GM12873 (cell line): ENCODE results near the gene KLHDC7A.

Experiments
- TF ChIP-seq, protein P1 (sequence below): IDR thresholded peaks from 2 replicates; pipeline ENCODE4 v1.5.1; 2012; ENCODE audit warnings: low read depth, mild to moderate bottlenecking, moderate library complexity, low read length, control low read depth; ENCODE audit not compliant: insufficient read depth; ENCODE audit errors: missing control alignments

The KLHDC7A gene

DNA sequence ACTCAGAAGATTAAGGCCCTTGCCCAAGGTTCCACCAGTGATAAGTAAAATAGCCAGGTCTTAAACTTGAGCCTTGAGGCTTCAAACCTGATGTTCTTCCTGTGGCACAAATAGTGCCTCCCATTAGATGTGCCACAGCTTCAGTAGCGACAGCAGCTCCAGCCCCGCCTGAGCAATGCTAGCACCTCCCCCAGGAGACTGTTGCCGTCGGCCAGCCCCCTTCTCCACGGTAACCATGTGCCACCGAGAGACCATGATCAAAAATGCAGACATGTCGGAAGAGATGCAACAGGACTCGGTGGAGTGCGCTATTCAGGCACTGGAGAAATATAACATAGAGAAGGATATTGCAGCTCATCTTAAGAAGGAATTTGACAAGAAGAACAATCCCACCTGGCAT is 32.2 kb downstream of the KLHDC7A start:
- TF ChIP-seq, protein P1, sequence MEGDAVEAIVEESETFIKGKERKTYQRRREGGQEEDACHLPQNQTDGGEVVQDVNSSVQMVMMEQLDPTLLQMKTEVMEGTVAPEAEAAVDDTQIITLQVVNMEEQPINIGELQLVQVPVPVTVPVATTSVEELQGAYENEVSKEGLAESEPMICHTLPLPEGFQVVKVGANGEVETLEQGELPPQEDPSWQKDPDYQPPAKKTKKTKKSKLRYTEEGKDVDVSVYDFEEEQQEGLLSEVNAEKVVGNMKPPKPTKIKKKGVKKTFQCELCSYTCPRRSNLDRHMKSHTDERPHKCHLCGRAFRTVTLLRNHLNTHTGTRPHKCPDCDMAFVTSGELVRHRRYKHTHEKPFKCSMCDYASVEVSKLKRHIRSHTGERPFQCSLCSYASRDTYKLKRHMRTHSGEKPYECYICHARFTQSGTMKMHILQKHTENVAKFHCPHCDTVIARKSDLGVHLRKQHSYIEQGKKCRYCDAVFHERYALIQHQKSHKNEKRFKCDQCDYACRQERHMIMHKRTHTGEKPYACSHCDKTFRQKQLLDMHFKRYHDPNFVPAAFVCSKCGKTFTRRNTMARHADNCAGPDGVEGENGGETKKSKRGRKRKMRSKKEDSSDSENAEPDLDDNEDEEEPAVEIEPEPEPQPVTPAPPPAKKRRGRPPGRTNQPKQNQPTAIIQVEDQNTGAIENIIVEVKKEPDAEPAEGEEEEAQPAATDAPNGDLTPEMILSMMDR, result no peak

DNA sequence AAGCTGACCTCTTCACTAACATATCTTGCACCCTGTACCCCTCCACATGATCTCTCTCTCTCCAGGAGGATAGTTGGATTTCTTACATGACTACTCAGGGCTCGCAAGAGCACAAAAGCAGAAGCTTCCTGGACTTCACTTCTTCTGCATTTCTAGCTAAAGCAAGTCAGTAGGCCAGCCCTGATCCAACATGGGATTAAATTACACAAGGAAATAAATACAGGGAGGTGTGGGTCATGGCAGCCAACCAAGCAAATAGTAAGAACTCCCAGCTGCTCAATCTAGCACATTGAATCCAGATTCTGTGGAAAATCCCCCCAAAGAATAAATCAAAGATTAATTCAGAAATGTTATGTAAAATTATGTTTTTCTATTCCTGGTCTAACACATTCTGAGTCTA is 33.3 kb downstream of the KLHDC7A start:
- TF ChIP-seq, protein P1, result no peak

GRCh38 chr1:18515120-18515667 is 34.5 kb downstream of the KLHDC7A start:
- TF ChIP-seq, protein P1, result no peak

- TF ChIP-seq, protein P1, result no peak
Measured at GRCh38 chr1:18516473-18516872, 35.7 kb downstream of the KLHDC7A start.

DNA sequence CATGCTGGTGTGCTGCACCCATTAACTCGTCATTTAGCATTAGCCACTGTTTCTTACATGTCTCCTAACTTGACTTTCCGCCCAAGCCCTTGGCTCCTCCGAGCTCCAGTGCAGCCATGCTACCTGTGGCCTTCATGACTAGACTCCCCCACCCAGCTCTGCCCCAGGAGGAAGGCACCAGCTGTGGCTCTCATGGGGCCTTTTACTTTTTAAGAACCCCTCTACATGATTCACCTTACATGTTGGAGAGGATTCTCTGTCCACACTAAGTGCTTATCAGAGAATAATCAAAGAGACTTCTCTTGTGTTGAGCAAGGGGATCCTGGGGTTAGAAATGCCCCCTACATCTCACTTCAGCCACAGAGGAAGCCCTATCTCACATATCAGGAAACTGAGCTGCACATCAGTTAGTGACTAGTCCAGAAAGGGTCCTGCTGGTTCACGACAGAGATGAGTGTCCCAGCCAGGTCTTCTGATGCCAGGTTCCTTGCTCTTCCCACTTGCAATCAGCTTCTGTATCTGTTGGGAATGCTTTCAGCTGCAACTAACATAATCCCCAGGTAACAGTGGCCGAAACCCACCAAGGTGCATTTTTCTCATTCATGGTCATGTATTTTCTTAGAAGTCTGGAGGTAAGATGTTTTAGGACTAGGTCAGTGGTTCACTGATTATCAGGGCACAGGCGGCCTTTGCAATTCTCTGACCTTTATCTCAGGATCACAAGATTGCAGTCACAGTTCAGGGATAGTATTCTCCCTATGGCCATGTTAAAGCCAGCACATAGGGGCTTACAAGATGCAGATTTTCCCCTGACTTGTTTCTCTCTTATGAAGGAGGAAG is 45.9 kb downstream of the KLHDC7A start:
- TF ChIP-seq, protein P1, result no peak

DNA sequence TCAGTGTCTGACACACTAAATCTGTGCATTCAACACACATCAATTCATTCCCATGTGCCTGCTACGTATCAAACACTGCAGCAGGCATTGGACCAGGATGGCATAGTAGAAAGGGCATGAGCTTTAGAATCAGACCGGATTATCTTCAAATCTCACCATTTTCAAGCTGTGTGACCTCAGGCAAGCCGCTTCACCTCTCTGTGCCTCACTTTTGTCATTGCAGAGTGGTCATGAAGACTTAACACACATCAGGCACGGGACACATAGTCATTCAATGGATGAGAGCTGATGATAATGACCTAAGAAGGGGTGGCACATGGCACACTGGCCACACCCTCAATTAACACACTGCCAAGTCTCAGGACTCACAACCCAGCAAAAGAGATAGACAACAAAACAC is 46.8 kb downstream of the KLHDC7A start:
- TF ChIP-seq, protein P1, result no peak

GRCh38 chr1:18527921-18528320 is 47.2 kb downstream of the KLHDC7A start:
- TF ChIP-seq, protein P1, result no peak
